ENCODE measurements around the gene OTOP1. TPM values are rescaled to one million over a fixed set of nuclear protein-coding genes. Genes with fewer than 3 reads are reported as not detected.
"Not testable (repeated sequence)": the region's sequence is repeated elsewhere in the genome, so short reads cannot be mapped to it uniquely, and the experiment has no call there.

The OTOP1 gene
- total and polyA plus RNA-seq, 2 donors (not counting 1 experiment from before 2014, with no cell fraction given), result not detected

- Mint-ChIP-seq H3K4me1 (no peaks in the 10 kb centered on the region), H3K27ac (no peak overlapping the region), H3K27me3 (peaks cover 14% of the 10 kb centered on the region), H3K4me3 (no peak overlapping the region), H3K9me3 (ENCODE audit: insufficient read depth) (no peaks in the 10 kb centered on the region)
- no peak overlapping the region for H3K4me3 ChIP-seq (ENCODE audit: control extremely low read depth in 1 of 5, extremely low read depth in 1 of 5, insufficient read depth in 1 of 5, low read depth in 2 of 5, low read length in 4 of 5)
- no peak overlapping the region for H3K4me2 ChIP-seq (replicated peaks; ENCODE audit: low read depth, low read length, poor library complexity, severe bottlenecking)
- H3K9me3 ChIP-seq (ENCODE audit: control extremely low read depth in 1 of 3, control insufficient read depth in 2 of 3, insufficient read depth in 1 of 3, low read length in 2 of 3), result no peaks in the 10 kb centered on the region
- CTCF ChIA-PET, result no interaction called here
- no peak overlapping the region for H3K27ac ChIP-seq (ENCODE audit: low read length in 2 of 2)
- no peaks in the 10 kb centered on the region for H3K4me1 ChIP-seq (ENCODE audit: control insufficient read depth in 2 of 2, insufficient read depth in 2 of 2, low read length in 2 of 2)
- no peaks in the 10 kb centered on the region for H3K27me3 ChIP-seq (replicated peaks in 1 of 4; ENCODE audit: control extremely low read depth in 1 of 4, control insufficient read depth in 3 of 4, insufficient read depth in 4 of 4, low read length in 3 of 4)
- no peak for DNase-seq
- no peak overlapping the region for H3K9ac ChIP-seq (ENCODE audit: low read length)
- POLR2A ChIA-PET, result no interaction called here
- H3K36me3 ChIP-seq (replicated peaks in 1 of 2; ENCODE audit: control extremely low read depth in 1 of 2, control insufficient read depth in 1 of 2, extremely low read depth in 1 of 2, insufficient read depth in 2 of 2, low read length in 1 of 2), result no peaks in the 10 kb centered on the region
- no peaks in the 10 kb centered on the region for H4K20me1 ChIP-seq (ENCODE audit: control insufficient read depth, insufficient read depth, low read length, poor library complexity, severe bottlenecking)
- TF ChIP-seq, protein P1, sequence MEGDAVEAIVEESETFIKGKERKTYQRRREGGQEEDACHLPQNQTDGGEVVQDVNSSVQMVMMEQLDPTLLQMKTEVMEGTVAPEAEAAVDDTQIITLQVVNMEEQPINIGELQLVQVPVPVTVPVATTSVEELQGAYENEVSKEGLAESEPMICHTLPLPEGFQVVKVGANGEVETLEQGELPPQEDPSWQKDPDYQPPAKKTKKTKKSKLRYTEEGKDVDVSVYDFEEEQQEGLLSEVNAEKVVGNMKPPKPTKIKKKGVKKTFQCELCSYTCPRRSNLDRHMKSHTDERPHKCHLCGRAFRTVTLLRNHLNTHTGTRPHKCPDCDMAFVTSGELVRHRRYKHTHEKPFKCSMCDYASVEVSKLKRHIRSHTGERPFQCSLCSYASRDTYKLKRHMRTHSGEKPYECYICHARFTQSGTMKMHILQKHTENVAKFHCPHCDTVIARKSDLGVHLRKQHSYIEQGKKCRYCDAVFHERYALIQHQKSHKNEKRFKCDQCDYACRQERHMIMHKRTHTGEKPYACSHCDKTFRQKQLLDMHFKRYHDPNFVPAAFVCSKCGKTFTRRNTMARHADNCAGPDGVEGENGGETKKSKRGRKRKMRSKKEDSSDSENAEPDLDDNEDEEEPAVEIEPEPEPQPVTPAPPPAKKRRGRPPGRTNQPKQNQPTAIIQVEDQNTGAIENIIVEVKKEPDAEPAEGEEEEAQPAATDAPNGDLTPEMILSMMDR (IDR thresholded peaks at IDR 0.05), result no peak
- TF ChIP-seq EZH2 (IDR thresholded peaks at IDR 0.05; ENCODE audit: borderline replicate concordance, insufficient read depth, low read depth, low read length, poor library complexity, severe bottlenecking), result no peak
- WGBS (ENCODE audit: insufficient coverage), result no CpG with 5 or more reads among the region's 10 CpGs
- no peak overlapping the region for H2AFZ ChIP-seq (ENCODE audit: insufficient read depth, low read depth, low read length, poor library complexity, severe bottlenecking)
- no peak for ATAC-seq (ENCODE audit: low read depth)
- intact Hi-C loops (cut with micrococcal nuclease), result no loop called here
- H3K79me2 ChIP-seq (ENCODE audit: control insufficient read depth, insufficient read depth, low read length), result no peaks in the 10 kb centered on the region
Observed at GRCh38 chr4:4170596-4171150, 56.1 kb downstream of the OTOP1 start.

- H3K9me3 Mint-ChIP-seq (ENCODE audit: insufficient read depth); DNase-seq; POLR2A ChIA-PET; H3K4me1 Mint-ChIP-seq; H3K4me3 ChIP-seq (ENCODE audit: control extremely low read depth in 1 of 5, extremely low read depth in 1 of 5, insufficient read depth in 1 of 5, low read depth in 2 of 5, low read length in 4 of 5); H3K9ac ChIP-seq (ENCODE audit: low read length); H3K4me3 Mint-ChIP-seq; H3K27ac Mint-ChIP-seq; H2AFZ ChIP-seq (ENCODE audit: insufficient read depth, low read depth, low read length, poor library complexity, severe bottlenecking); H3K27me3 ChIP-seq (replicated peaks in 1 of 4; ENCODE audit: control extremely low read depth in 1 of 4, control insufficient read depth in 3 of 4, insufficient read depth in 4 of 4, low read length in 3 of 4); H3K79me2 ChIP-seq (ENCODE audit: control insufficient read depth, insufficient read depth, low read length); H3K36me3 ChIP-seq (replicated peaks in 1 of 2; ENCODE audit: control extremely low read depth in 1 of 2, control insufficient read depth in 1 of 2, extremely low read depth in 1 of 2, insufficient read depth in 2 of 2, low read length in 1 of 2); H3K4me1 ChIP-seq (ENCODE audit: control insufficient read depth in 2 of 2, insufficient read depth in 2 of 2, low read length in 2 of 2); CTCF ChIA-PET; H3K9me3 ChIP-seq (ENCODE audit: control extremely low read depth in 1 of 3, control insufficient read depth in 2 of 3, insufficient read depth in 1 of 3, low read length in 2 of 3); ATAC-seq (ENCODE audit: low read depth); H4K20me1 ChIP-seq (ENCODE audit: control insufficient read depth, insufficient read depth, low read length, poor library complexity, severe bottlenecking); H3K4me2 ChIP-seq (replicated peaks; ENCODE audit: low read depth, low read length, poor library complexity, severe bottlenecking); intact Hi-C loops (cut with micrococcal nuclease); H3K27ac ChIP-seq (ENCODE audit: low read length in 2 of 2): not testable (repeated sequence)
- H3K27me3 Mint-ChIP-seq, result peaks cover 19% of the 10 kb centered on the region
- 84% methylated on average over 16 of the region's 19 CpGs for WGBS (ENCODE audit: insufficient coverage)
Observed at GRCh38 chr4:4167981-4168780, 58.5 kb downstream of the OTOP1 start.

DNA sequence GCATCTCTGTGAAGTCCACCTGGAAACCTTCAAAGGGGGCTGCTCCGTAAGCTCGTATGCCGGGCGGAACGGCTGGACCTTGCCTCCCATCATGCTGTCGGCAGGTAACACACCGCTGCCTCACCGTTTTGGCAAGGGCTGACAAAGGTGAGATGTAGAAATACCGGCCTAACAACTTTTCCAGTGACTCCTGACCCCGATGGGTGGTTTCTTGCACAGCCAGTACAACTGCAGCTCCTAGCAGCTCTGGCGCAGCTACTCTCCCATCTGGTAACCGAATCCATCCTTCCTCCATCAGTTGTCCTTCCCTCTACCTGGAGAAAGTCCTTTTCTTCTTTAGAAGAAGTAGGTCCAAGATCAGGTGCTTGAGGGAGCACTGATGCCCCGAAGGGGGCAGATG lies 59.7 kb downstream of the OTOP1 start:
- WGBS (ENCODE audit: insufficient coverage), result 78% methylated on average over 10 of the region's 13 CpGs
- H3K4me3 ChIP-seq (ENCODE audit: control extremely low read depth in 1 of 5, extremely low read depth in 1 of 5, insufficient read depth in 1 of 5, low read depth in 2 of 5, low read length in 4 of 5); H3K9ac ChIP-seq (ENCODE audit: low read length); DNase-seq; H2AFZ ChIP-seq (ENCODE audit: insufficient read depth, low read depth, low read length, poor library complexity, severe bottlenecking); H3K4me2 ChIP-seq (replicated peaks; ENCODE audit: low read depth, low read length, poor library complexity, severe bottlenecking); H3K27ac Mint-ChIP-seq; POLR2A ChIA-PET; H3K9me3 ChIP-seq (ENCODE audit: control extremely low read depth in 1 of 3, control insufficient read depth in 2 of 3, insufficient read depth in 1 of 3, low read length in 2 of 3); H3K9me3 Mint-ChIP-seq (ENCODE audit: insufficient read depth); H3K4me1 Mint-ChIP-seq; intact Hi-C loops (cut with micrococcal nuclease); H3K27ac ChIP-seq (ENCODE audit: low read length in 2 of 2); H4K20me1 ChIP-seq (ENCODE audit: control insufficient read depth, insufficient read depth, low read length, poor library complexity, severe bottlenecking); ATAC-seq (ENCODE audit: low read depth); H3K36me3 ChIP-seq (replicated peaks in 1 of 2; ENCODE audit: control extremely low read depth in 1 of 2, control insufficient read depth in 1 of 2, extremely low read depth in 1 of 2, insufficient read depth in 2 of 2, low read length in 1 of 2); H3K4me1 ChIP-seq (ENCODE audit: control insufficient read depth in 2 of 2, insufficient read depth in 2 of 2, low read length in 2 of 2); H3K79me2 ChIP-seq (ENCODE audit: control insufficient read depth, insufficient read depth, low read length); CTCF ChIA-PET; H3K4me3 Mint-ChIP-seq; H3K27me3 ChIP-seq (replicated peaks in 1 of 4; ENCODE audit: control extremely low read depth in 1 of 4, control insufficient read depth in 3 of 4, insufficient read depth in 4 of 4, low read length in 3 of 4): not testable (repeated sequence)
- peaks cover 19% of the 10 kb centered on the region for H3K27me3 Mint-ChIP-seq

Data from B cell (primary cell).